GM13977 (cell line): Measurements from ENCODE around the gene KCTD21.

Source experiments
- DNase-seq: peaks from one replicate; pipeline ENCODE4 v3.0.0; 2012; ENCODE audit warnings: low spot score
- CTCF ChIP-seq: IDR thresholded peaks from 2 replicates; pipeline ENCODE4 v1.5.1; 2012; ENCODE audit warnings: mild to moderate bottlenecking, control low read depth; ENCODE audit not compliant: insufficient read depth; ENCODE audit errors: extremely low read depth, missing control alignments
- in situ Hi-C: fragments of 300-500 bp; cut with MboI; formaldehyde crosslinking; loops from one replicate; pipeline ENCODE4 v1.12.0; 2022; ENCODE audit warnings: low sequenced_read_pairs, low pct_unique_long_range_greater_than_20kb, mixed read lengths, inconsistent platforms; ENCODE audit not compliant: unreplicated experiment

Gene KCTD21

GRCh38 chr11:78139422-78140391, 48.7 kb downstream of the KCTD21 start, which contains the start of gene ALG8:
ALG8 (minus strand) TSS chr11:78139626; CDS start chr11:78139588, 38 bp downstream.
- TF ChIP-seq CTCF: no peak
- DNase-seq: peak; percentile 96
- in situ Hi-C loops: no loop called here

DNA sequence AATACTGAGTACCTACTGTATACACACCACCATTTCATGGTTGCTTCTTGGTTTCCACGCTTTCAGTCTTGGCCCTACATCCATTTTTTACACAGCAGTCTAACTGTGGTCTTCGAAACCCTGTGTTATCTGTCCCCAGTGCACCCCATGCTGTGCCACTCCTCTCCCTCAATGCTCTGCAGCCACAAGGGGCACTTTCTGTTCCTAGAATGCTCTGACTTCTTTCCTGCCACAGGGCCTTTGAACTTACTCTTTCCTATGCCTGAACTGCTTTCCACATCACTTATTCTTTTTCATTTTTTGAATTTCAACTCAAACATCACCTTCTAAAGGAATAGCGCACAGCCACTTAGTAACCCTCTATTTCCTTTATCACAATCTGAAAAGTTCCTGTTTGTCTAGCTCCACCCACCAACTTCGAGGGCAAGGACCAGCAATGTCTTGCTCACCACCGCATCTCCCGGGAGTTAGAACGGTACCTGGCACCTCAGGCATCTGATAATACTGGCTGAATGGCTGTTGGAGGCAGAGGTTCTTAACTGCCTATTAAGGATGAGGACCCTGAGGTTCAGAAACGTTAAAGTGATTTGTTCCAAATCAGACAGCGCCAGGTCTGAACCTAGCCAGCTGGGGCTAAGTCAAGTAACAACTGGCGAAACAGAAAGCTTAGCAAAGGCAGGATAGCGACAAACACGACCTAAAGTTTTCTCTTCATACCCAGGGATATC, 49.6 kb downstream of the KCTD21 start:
- in situ Hi-C loops: no loop called here
- peak; percentile 20 for TF ChIP-seq CTCF
- DNase-seq: peak; percentile 27

DNA sequence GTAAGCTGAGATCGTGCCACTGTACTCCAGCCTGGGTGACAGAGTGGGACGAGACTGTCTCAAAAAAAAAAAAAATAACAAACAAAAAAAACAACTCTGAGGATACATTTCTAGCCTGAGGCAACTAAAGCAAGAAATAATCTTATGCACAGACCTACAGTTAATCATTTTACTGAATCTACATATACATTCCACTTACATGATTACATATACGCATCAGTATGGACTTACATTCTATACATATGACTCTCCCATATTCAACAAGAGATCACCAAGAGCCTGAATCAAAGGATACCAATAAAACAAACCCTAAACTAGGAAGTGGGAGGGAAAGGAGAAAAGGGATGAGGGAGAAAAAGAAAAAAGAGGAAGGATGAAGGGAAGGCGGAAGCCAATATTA, 50.1 kb downstream of the KCTD21 start:
- DNase-seq: no peak
- in situ Hi-C loops: no loop called here

GRCh38 chr11:78132475-78132874, 56.0 kb downstream of the KCTD21 start:
- in situ Hi-C loops: no loop called here
- no peak for TF ChIP-seq CTCF

More for the DNA sequence above, 50.1 kb downstream of the KCTD21 start:
- no peak for TF ChIP-seq CTCF

DNA sequence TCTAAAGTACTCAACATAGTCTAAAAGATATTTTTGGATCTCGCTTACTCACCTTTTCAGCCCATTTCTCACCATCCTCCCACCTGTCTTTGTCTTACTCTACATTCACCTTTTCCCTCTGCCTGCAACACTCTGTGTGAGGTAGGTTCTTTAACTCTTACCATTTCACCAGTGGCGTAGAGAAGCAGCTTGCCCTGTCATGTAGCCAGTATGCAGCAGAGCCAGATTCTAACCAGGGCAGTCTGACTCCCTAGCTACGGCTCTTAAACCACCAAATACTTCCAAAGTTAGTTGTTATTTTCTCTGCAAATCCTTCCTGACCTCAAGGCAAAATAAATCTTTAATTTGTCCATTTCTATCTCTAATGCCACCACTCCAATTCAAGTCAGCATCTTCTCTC, 56.5 kb downstream of the KCTD21 start:
- in situ Hi-C loops: no loop called here
- no peak for TF ChIP-seq CTCF
- no peak for DNase-seq

More at GRCh38 chr11:78132475-78132874, 56.0 kb downstream of the KCTD21 start:
- DNase-seq: no peak

DNA sequence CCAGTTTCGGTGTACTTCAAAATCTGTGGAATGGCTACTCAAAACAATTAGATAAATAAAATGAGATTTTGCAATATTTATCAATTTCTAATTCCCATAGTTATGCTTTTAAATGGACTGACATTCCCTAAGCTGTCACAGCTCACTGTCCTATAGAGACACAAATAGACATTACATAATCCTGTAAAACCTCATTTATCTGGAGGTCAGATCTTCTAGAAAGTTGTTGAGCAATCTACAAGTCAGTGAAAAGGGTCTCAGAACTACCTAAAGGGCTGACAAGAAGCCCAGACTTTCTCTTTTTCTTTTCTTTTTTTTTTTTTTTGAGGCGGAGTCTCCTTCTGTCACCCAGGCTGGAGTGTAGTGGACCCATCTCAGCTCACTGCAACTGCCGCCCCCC, 61.0 kb downstream of the KCTD21 start:
- no peak for TF ChIP-seq CTCF
- no peak for DNase-seq
- in situ Hi-C loops: no loop called here
